Effector memory CD4-positive, alpha-beta T cell (primary cell): ENCODE data around the gene GATA3.

Source experiments
- DNase-seq, 3 donors: peaks; one replicate each; pipeline ENCODE4 v3.0.0-alpha.2; 2020
- H3K27ac ChIP-seq: 2 replicates; pipeline ENCODE4 v1.7.0; 2013; ENCODE audit warnings: mild to moderate bottlenecking, low read length, moderate library complexity; ENCODE audit not compliant: insufficient read depth, poor library complexity, severe bottlenecking
- H3K27me3 ChIP-seq: replicated peaks from 2 replicates; pipeline ENCODE4 v1.7.0; 2013; ENCODE audit warnings: mild to moderate bottlenecking, low read length; ENCODE audit not compliant: insufficient read depth, control insufficient read depth, poor library complexity, severe bottlenecking
- H3K36me3 ChIP-seq: 2 replicates; pipeline ENCODE4 v1.7.0; 2013; ENCODE audit warnings: mild to moderate bottlenecking, low read length, moderate library complexity; ENCODE audit not compliant: control insufficient read depth, insufficient read depth
- H3K4me1 ChIP-seq: 2 replicates; pipeline ENCODE4 v1.7.0; 2013; ENCODE audit warnings: low read length, mild to moderate bottlenecking; ENCODE audit not compliant: control insufficient read depth, insufficient read depth, poor library complexity, severe bottlenecking
- H3K4me3 ChIP-seq: 2 replicates; pipeline ENCODE4 v1.7.0; 2013; ENCODE audit warnings: low read length, low read depth, mild to moderate bottlenecking; ENCODE audit not compliant: insufficient read depth, poor library complexity, severe bottlenecking
- H3K9me3 ChIP-seq: 2 replicates; pipeline ENCODE4 v1.7.0; 2013; ENCODE audit warnings: mild to moderate bottlenecking, low read length, moderate library complexity; ENCODE audit not compliant: control insufficient read depth
- total RNA-seq, 3 donors: gene quantifications; one replicate each; lab custom pipeline; 2026; lab: John Stamatoyannopoulos, UW

The GATA3 gene
- 93.7 to 142 (median 102) reads per million in 3 donors for total RNA-seq

DNA sequence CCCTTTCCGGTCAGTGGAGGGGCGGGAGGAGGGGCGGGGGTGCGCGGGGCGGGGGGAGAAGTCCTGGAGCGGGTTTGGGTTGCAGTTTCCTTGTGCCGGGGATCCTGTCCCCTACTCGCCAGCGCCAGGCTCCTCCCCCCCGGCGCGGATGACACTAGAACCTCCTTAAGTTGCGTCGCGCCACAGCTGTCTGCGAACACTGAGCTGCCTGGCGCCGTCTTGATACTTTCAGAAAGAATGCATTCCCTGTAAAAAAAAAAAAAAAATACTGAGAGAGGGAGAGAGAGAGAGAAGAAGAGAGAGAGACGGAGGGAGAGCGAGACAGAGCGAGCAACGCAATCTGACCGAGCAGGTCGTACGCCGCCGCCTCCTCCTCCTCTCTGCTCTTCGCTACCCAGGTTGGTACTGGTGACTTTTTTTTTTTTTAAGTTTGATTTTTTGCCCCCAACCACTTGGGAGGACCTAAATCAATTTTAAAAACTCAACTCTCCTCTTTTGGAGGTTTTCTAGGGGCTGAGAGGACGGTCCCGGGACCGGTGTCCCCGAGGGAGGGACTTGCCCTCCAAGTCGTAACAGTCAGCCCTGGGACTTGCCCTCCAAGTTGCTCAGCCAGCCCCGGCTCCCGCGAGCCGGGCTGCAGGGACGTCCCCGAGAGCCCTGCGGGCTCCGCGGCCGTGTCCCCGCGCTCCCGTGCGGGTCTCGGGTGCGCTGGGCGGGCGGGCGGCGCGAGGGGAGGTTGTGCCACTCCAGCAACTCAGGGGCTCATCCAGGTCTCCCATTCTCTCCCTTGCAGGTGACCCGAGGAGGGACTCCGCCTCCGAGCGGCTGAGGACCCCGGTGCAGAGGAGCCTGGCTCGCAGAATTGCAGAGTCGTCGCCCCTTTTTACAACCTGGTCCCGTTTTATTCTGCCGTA lies at the start of gene GATA3:
Gene GATA3 (plus strand): TSS at position 195 of the 914 bp plus-strand sequence. CDS start 968 bp downstream, outside the sequence.
- Histone ChIP-seq H3K27ac (peak within 1 kb of the TSS; percentile 91), H3K27me3 (peaks cover 33% of the 10 kb centered on the region), H3K9me3 (no peaks in the 10 kb centered on the region), H3K36me3 (peaks cover 13% of the 10 kb centered on the region), H3K4me3 (peak within 1 kb of the TSS; percentile 84), H3K4me1 (peaks cover 56% of the 10 kb centered on the region)
- peak; percentile 76 to 81 (median 77) for DNase-seq

DNA sequence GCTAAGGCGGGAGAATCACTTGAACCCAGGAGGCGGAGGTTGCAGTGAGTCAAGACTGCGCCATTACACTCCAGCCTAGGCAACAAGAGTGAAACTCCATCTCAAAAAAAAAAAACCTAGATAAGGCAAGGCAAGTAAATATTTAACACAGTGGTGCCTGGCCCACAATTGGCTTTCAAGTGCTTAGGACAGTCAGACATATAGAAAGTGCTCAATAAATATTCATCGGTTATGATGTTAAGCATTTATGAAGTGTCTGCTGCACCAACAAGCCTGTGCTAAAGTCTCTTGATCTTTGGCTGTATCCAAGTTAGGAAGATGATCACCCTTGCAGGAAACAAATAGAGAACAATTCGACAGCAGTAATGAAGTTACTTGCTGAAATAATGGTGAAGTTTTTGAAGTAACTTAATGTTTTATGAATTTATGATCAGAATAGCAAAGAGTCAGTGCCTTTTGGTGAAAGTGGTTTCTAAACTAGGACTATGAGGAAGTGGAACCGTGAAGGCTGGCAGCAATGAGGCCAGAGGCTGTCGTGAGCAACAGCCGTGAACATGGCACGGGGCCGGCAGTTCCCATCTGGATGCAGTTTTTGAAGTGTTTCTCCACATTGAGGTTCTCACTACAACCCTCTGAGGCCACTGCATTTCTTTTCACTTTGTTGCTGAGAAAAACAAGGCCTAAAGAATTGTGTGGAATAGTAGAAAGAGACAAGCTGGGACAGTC lies 48.1 kb upstream of the GATA3 start:
- Histone ChIP-seq H3K27me3 (no peaks in the 10 kb centered on the region), H3K4me3 (no peak overlapping the region), H3K9me3 (no peaks in the 10 kb centered on the region), H3K27ac (no peak overlapping the region), H3K4me1 (no peaks in the 10 kb centered on the region), H3K36me3 (peaks cover 25% of the 10 kb centered on the region)
- no peak for DNase-seq

DNA sequence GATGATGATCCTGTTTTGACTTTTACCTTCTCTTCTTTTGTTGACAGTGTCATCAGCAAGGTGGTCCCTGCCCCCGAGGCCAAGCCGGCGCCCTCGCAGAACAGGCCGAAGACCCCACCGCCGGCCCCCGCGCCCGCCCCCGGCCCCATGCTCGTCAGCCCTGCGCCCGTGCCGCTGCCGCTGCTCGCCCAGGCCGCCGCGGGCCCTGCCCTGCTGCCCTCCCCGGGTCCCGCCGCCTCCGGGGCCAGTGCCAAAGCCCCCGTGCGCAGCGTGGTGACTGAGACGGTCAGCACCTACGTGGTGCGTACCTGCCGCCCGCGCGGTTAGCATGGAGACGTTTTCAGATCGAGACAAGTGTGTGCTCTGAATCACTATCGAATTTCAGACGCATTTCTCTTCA lies 45.5 kb upstream of the GATA3 start:
- no peaks in the 10 kb centered on the region for H3K27me3 ChIP-seq
- no peak overlapping the region for H3K4me3 ChIP-seq
- no peak for DNase-seq
- peaks cover 26% of the 10 kb centered on the region for H3K36me3 ChIP-seq
- no peaks in the 10 kb centered on the region for H3K9me3 ChIP-seq
- no peaks in the 10 kb centered on the region for H3K4me1 ChIP-seq
- no peak overlapping the region for H3K27ac ChIP-seq

DNA sequence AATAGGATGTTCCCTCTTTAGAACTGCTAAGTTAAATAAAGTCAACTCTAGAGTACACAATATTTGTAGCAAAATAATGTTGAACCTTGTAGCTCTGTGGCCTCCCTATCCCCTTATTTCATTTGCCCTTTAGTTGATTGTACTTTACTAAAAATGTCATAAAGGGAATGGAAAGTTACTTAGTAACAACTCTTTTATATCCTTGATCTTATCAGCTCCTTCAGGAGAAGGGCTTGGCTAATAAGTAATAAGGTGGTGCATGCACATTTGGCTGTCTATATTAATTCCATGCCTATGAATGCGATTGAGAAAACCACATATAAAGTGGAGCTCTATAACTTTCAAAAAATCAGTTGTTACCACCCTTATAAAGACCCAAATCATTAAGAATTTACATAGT lies 41.5 kb upstream of the GATA3 start:
- Histone ChIP-seq H3K36me3 (peaks cover 37% of the 10 kb centered on the region), H3K27me3 (no peaks in the 10 kb centered on the region), H3K9me3 (no peaks in the 10 kb centered on the region), H3K4me3 (no peak overlapping the region), H3K27ac (no peak overlapping the region), H3K4me1 (no peaks in the 10 kb centered on the region)
- no peak for DNase-seq

DNA sequence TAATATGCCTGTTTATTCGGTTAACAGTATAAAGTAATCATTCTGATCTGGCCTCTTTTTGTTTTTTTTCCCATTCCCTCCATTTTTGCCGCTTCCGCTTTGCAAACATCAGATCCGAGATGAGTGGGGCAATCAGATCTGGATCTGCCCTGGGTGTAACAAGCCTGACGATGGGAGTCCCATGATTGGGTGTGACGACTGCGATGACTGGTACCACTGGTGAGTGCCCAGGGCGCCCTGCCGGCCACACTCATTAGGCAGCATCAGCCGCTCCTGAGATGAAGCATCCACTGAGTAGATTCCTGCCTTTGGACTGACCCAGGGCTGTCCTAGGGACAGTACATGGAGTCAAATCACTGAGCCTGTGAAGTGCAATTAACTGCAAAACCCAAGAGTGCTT lies 40.9 kb upstream of the GATA3 start:
- no peak for DNase-seq
- Histone ChIP-seq H3K27ac (no peak overlapping the region), H3K27me3 (no peaks in the 10 kb centered on the region), H3K4me3 (no peak overlapping the region), H3K9me3 (no peaks in the 10 kb centered on the region), H3K4me1 (no peaks in the 10 kb centered on the region), H3K36me3 (peaks cover 37% of the 10 kb centered on the region)

DNA sequence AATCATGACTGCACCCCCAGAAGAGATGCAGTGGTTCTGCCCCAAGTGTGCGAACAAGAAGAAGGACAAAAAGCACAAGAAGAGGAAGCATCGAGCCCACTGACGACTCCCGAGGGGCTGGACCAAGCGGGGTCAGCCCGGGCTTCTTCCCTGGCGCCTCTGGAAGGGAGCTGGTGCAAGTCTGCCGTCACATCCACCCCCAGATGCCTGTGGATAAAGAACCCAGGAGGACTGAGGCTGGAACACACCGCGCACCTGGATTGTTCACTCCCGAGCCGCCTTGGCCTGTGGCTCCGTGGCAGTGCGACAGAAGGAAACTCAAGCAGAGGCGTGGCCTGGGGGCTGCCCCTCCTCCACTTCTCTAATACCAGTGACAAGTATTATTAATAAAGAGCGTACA lies 39.8 kb upstream of the GATA3 start:
- Histone ChIP-seq H3K9me3 (no peaks in the 10 kb centered on the region), H3K27ac (no peak overlapping the region), H3K27me3 (no peaks in the 10 kb centered on the region), H3K36me3 (peaks cover 37% of the 10 kb centered on the region), H3K4me3 (no peak overlapping the region), H3K4me1 (no peaks in the 10 kb centered on the region)
- DNase-seq = no peak

DNA sequence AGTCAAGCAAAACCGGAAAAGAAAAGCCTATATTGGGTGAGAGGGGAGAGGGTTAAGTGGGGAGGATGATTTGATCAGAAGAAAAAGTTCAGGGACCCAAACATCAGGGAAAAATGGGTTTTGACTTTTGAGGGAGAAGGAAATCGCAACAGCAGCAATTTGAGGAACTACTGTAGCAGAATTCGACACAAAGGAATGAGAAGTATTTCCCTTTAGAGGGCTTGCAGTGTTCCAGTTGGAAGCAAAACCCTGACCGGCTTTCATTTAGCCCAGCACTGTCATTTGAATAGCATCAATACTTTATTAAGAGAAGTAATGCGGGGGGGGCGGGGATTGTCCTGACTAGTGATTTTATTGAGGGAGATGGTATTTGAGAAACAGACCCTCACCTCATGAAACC lies 37.2 kb upstream of the GATA3 start:
- H3K4me1 ChIP-seq = no peaks in the 10 kb centered on the region
- H3K27ac ChIP-seq = no peak overlapping the region
- H3K4me3 ChIP-seq = no peak overlapping the region
- H3K9me3 ChIP-seq = no peaks in the 10 kb centered on the region
- DNase-seq = no peak
- H3K36me3 ChIP-seq = peaks cover 22% of the 10 kb centered on the region
- H3K27me3 ChIP-seq = no peaks in the 10 kb centered on the region

DNA sequence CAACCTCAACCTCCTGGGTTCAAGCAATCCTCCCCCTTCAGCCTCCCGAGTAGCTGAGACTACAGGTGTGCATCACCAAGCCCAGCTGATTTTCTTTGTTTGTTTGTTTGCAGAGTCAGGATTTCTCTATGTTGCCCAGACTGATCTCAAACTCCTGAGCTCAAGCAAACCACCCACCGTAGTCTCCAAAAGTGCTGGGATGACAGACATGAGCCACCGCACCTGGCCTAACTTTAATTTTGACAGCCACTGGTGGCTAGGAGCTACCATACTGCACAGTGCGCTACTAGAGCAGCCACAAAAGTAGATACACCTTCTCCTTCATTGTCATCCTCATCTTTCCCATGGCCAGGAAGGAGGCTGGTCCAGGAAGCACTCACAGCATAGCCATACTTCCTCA lies 31.2 kb upstream of the GATA3 start:
- no peak for DNase-seq
- H3K27ac ChIP-seq = no peak overlapping the region
- no peaks in the 10 kb centered on the region for H3K27me3 ChIP-seq
- H3K4me3 ChIP-seq = no peak overlapping the region
- H3K4me1 ChIP-seq = no peaks in the 10 kb centered on the region
- no peaks in the 10 kb centered on the region for H3K9me3 ChIP-seq
- no peaks in the 10 kb centered on the region for H3K36me3 ChIP-seq

DNA sequence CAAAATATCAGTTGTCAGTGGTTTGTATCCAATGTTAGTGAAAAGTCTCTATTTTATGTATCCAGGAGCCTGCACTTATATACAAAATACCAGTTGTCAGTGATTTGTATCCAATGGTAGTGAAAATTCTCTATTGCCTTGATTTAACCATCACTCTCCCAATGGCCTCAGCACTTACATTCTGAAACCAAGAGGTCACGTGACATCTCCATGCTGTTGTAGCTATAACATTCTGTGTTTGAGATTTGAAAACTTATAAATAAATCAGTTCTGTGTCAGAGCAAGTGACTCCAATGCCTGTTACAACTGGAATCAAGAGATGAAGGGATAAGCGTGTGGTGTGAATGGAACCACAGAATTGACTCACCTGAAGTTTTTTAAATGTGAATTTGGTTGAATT lies 30.6 kb upstream of the GATA3 start:
- DNase-seq = no peak
- Histone ChIP-seq H3K27ac (no peak overlapping the region), H3K4me3 (no peak overlapping the region), H3K4me1 (no peaks in the 10 kb centered on the region), H3K27me3 (no peaks in the 10 kb centered on the region), H3K9me3 (no peaks in the 10 kb centered on the region), H3K36me3 (no peaks in the 10 kb centered on the region)
